Measurements from ENCODE around the gene GASK1A.

- TF ChIP-seq CTCF (conservative IDR thresholded peaks at IDR 0.05 in 1 of 2, IDR thresholded peaks at IDR 0.05 in 1 of 2; ENCODE audit: low read depth in 1 of 2, low read length in 2 of 2): no peak
- TF ChIP-seq EZH2 (IDR thresholded peaks at IDR 0.05; ENCODE audit: low read length, missing control alignments): no peak
Measured at GRCh38 chr3:42975955-42976354, 3.2 kb upstream of the GASK1A start.

All from fibroblast of lung (primary cell).